Eye (tissue), 1 donor: ENCODE data around the gene NFXL1.
"Not testable (repeated sequence)": the region's sequence is repeated elsewhere in the genome, so short reads cannot be mapped to it uniquely, and the experiment has no call there.

Source experiments
- DNase-seq: peaks from one replicate; pipeline ENCODE4 v3.0.0-alpha.2; 2015

The NFXL1 gene

GRCh38 chr4:47914220-47914925, at the start of gene NFXL1:
Gene NFXL1 (minus strand): TSS chr4:47914583. CDS start chr4:47914203, 380 bp downstream.
- peak; percentile 98 for DNase-seq

GRCh38 chr4:47954677-47955076, 40.3 kb upstream of the NFXL1 start:
- no peak for DNase-seq

- no peak for DNase-seq
Measured at GRCh38 chr4:47954245-47954644, 39.9 kb upstream of the NFXL1 start.

- no peak for DNase-seq
Measured at GRCh38 chr4:47945930-47946726, 31.7 kb upstream of the NFXL1 start.

- no peak for DNase-seq
Measured at GRCh38 chr4:47942081-47942819, 27.9 kb upstream of the NFXL1 start.

- no peak for DNase-seq
Measured at GRCh38 chr4:47939456-47939855, 25.1 kb upstream of the NFXL1 start.

GRCh38 chr4:47936336-47936735, 22.0 kb upstream of the NFXL1 start:
- no peak for DNase-seq

GRCh38 chr4:47933840-47934239, 19.5 kb upstream of the NFXL1 start:
- DNase-seq: peak; percentile 66

- peak; percentile 38 for DNase-seq
Measured at GRCh38 chr4:47930971-47931804, 16.8 kb upstream of the NFXL1 start.

GRCh38 chr4:47929682-47930201, 15.4 kb upstream of the NFXL1 start:
- DNase-seq: no peak

GRCh38 chr4:47926667-47927258, 12.4 kb upstream of the NFXL1 start:
- DNase-seq: peak; percentile 83

- not testable (repeated sequence) for DNase-seq
Measured at GRCh38 chr4:47923261-47923608, 8.9 kb upstream of the NFXL1 start.

- not testable (repeated sequence) for DNase-seq
Measured at GRCh38 chr4:47922436-47923260, 8.3 kb upstream of the NFXL1 start.

GRCh38 chr4:47917163-47917562, 2.8 kb upstream of the NFXL1 start:
- not testable (repeated sequence) for DNase-seq

GRCh38 chr4:47915378-47915777, 995 bp upstream of the NFXL1 start:
- DNase-seq: no peak

GRCh38 chr4:47914926-47915237, 499 bp upstream of the NFXL1 start:
- DNase-seq: no peak

- DNase-seq: no peak
Measured at GRCh38 chr4:47913861-47914219, 543 bp downstream of the NFXL1 start.

- no peak for DNase-seq
Measured at GRCh38 chr4:47913330-47913729, 1.1 kb downstream of the NFXL1 start.

GRCh38 chr4:47907089-47907646, 7.2 kb downstream of the NFXL1 start:
- no peak for DNase-seq

GRCh38 chr4:47899639-47900038, 14.7 kb downstream of the NFXL1 start:
- DNase-seq: no peak

- DNase-seq: no peak
Measured at GRCh38 chr4:47891928-47892327, 22.5 kb downstream of the NFXL1 start.
